NCI-H146 treated with DMSO at 0.1 percent for 48 hours (cell line): ENCODE measurements around the gene OLFM3.

Source experiments
- DNase-seq: peaks from one replicate; lab custom pipeline; 2025; ENCODE audit not compliant: unreplicated experiment; lab: John Stamatoyannopoulos, UW

Gene OLFM3

GRCh38 chr1:101854271-101854670 lies 142.5 kb downstream of the OLFM3 start:
- no peak for DNase-seq

- DNase-seq: no peak
Measured at GRCh38 chr1:101852936-101853335, 143.8 kb downstream of the OLFM3 start.

GRCh38 chr1:101849356-101849755 lies 147.4 kb downstream of the OLFM3 start:
- DNase-seq: no peak

- DNase-seq: no peak
Measured at GRCh38 chr1:101847626-101848025, 149.1 kb downstream of the OLFM3 start.

- no peak for DNase-seq
Measured at GRCh38 chr1:101846820-101847219, 149.9 kb downstream of the OLFM3 start.

GRCh38 chr1:101843160-101843559 lies 153.6 kb downstream of the OLFM3 start:
- no peak for DNase-seq

- no peak for DNase-seq
Measured at GRCh38 chr1:101841824-101842223, 154.9 kb downstream of the OLFM3 start.

GRCh38 chr1:101835988-101836387 lies 160.7 kb downstream of the OLFM3 start:
- DNase-seq: no peak

GRCh38 chr1:101833312-101833711 lies 163.4 kb downstream of the OLFM3 start:
- DNase-seq: no peak

GRCh38 chr1:101826416-101826815 lies 170.3 kb downstream of the OLFM3 start:
- DNase-seq: no peak

GRCh38 chr1:101820071-101820470 lies 176.7 kb downstream of the OLFM3 start:
- DNase-seq: no peak

GRCh38 chr1:101816262-101816661 lies 180.5 kb downstream of the OLFM3 start:
- DNase-seq: no peak

GRCh38 chr1:101798417-101798816 lies 198.3 kb downstream of the OLFM3 start:
- DNase-seq: no peak

GRCh38 chr1:101797722-101798121 lies 199.0 kb downstream of the OLFM3 start:
- no peak for DNase-seq

GRCh38 chr1:101781201-101781831 lies 215.4 kb downstream of the OLFM3 start:
- no peak for DNase-seq

- no peak for DNase-seq
Measured at GRCh38 chr1:101769520-101769919, 227.2 kb downstream of the OLFM3 start.

- DNase-seq: no peak
Measured at GRCh38 chr1:101757985-101758384, 238.7 kb downstream of the OLFM3 start.

GRCh38 chr1:101756411-101756810 lies 240.3 kb downstream of the OLFM3 start:
- no peak for DNase-seq
